B cell (primary cell): Measurements from ENCODE around the gene LEMD2. TPM values are rescaled to one million over a fixed set of nuclear protein-coding genes. Genes with fewer than 3 reads are reported as not detected.

Experiments used
- ATAC-seq: fragments of 200-7000 bp; cut with Tn5 transposase; one replicate; pipeline ENCODE4 v1.10.0; 2021; ENCODE audit warnings: low read depth, mild to moderate bottlenecking, moderate number of reproducible peaks, moderate library complexity
- CTCF ChIA-PET: fragments of 350-600 bp; sonication (Branson Sonifier 250); formaldehyde crosslinking; loops from one replicate; lab custom pipeline; 2021; ENCODE audit warnings: antibody characterized with exemption, inconsistent platforms; lab: Charles Lee
- POLR2A ChIA-PET: fragments of 350-600 bp; sonication (Branson Sonifier 250); formaldehyde crosslinking; loops from one replicate; lab custom pipeline; 2021; ENCODE audit warnings: antibody characterized with exemption; lab: Charles Lee
- DNase-seq: peaks from one replicate; pipeline ENCODE4 v3.0.0; 2013
- H2AFZ ChIP-seq: 2 replicates; pipeline ENCODE4 v1.6.1; 2012; ENCODE audit warnings: mild to moderate bottlenecking, low read depth, low read length; ENCODE audit not compliant: insufficient read depth, poor library complexity, severe bottlenecking
- H3K27ac ChIP-seq, 2 donors: 1 replicate in 1 of 2; 2 replicates in 1 of 2; pipeline ENCODE4 v1.5.1; 2012 to 2013; ENCODE audit warnings: low read length in 2 of 2, mild to moderate bottlenecking in 2 of 2, moderate library complexity in 1 of 2
- H3K27me3 ChIP-seq, 4 experiments: fragments of 200-600 bp in 1 of 4; sonication (generic) in 1 of 4; replicated peaks in 1 of 4; 1 replicate in 2 of 4; 2 replicates in 2 of 4; pipeline versions ENCODE4 v1.6.1 to v1.7.0; 2013 to 2016; ENCODE audit warnings: low read length in 3 of 4, mild to moderate bottlenecking in 2 of 4, mixed read lengths in 1 of 4, moderate library complexity in 1 of 4; ENCODE audit not compliant: insufficient read depth in 4 of 4, control insufficient read depth in 3 of 4; ENCODE audit errors: control extremely low read depth in 1 of 4
- H3K36me3 ChIP-seq, 2 experiments: replicated peaks in 1 of 2; 1 replicate in 1 of 2; 2 replicates in 1 of 2; pipeline versions ENCODE4 v1.6.1 to v1.7.1; 2013; ENCODE audit warnings: low read length in 1 of 2; ENCODE audit not compliant: insufficient read depth in 2 of 2, control insufficient read depth in 1 of 2; ENCODE audit errors: control extremely low read depth in 1 of 2, extremely low read depth in 1 of 2
- H3K4me1 ChIP-seq, 2 donors: fragments of 200-600 bp in 1 of 2; sonication (generic) in 1 of 2; 1 replicate in 1 of 2; 2 replicates in 1 of 2; pipeline versions ENCODE4 v1.5.1 to v1.6.1; 2013 to 2017; ENCODE audit warnings: low read length in 2 of 2; ENCODE audit not compliant: control insufficient read depth in 2 of 2, insufficient read depth in 2 of 2
- H3K4me2 ChIP-seq: replicated peaks from 2 replicates; pipeline ENCODE3; 2012; ENCODE audit warnings: mild to moderate bottlenecking, low read depth, low read length; ENCODE audit not compliant: poor library complexity, severe bottlenecking
- H3K4me3 ChIP-seq, 5 experiments: fragments of 200-600 bp in 1 of 5; sonication (generic) in 1 of 5; 1 replicate in 3 of 5; 2 replicates in 2 of 5; pipeline versions ENCODE4 v1.5.1 to v1.7.0; 2011 to 2016; ENCODE audit warnings: low read length in 4 of 5, mild to moderate bottlenecking in 4 of 5, low read depth in 2 of 5, control low read depth in 1 of 5, moderate library complexity in 1 of 5; ENCODE audit not compliant: insufficient read depth in 1 of 5; ENCODE audit errors: control extremely low read depth in 1 of 5, extremely low read depth in 1 of 5
- H3K79me2 ChIP-seq: fragments of 200-600 bp; sonication (generic); one replicate; pipeline ENCODE4 v1.6.0; 2016; ENCODE audit warnings: low read length; ENCODE audit not compliant: control insufficient read depth, insufficient read depth
- H3K9ac ChIP-seq: fragments of 200-600 bp; sonication (generic); 2 replicates; pipeline ENCODE4 v1.6.1; 2017; ENCODE audit warnings: mild to moderate bottlenecking, low read length, moderate library complexity
- H3K9me3 ChIP-seq, 3 donors: one replicate each; pipeline versions ENCODE4 v1.6.1 to v1.7.1; 2013; ENCODE audit warnings: low read length in 2 of 3; ENCODE audit not compliant: control insufficient read depth in 2 of 3, insufficient read depth in 1 of 3; ENCODE audit errors: control extremely low read depth in 1 of 3
- H4K20me1 ChIP-seq: 2 replicates; pipeline ENCODE4 v1.6.0; 2012; ENCODE audit warnings: mild to moderate bottlenecking, low read length; ENCODE audit not compliant: insufficient read depth, control insufficient read depth, poor library complexity, severe bottlenecking
- H3K27ac Mint-ChIP-seq: one replicate; pipeline ENCODE4 v1.8.0; 2021; ENCODE audit warnings: mixed read lengths
- H3K27me3 Mint-ChIP-seq: one replicate; pipeline ENCODE4 v1.8.0; 2021; ENCODE audit warnings: mixed read lengths
- H3K4me1 Mint-ChIP-seq: one replicate; pipeline ENCODE4 v1.8.0; 2021; ENCODE audit warnings: mixed read lengths
- H3K4me3 Mint-ChIP-seq: one replicate; pipeline ENCODE4 v1.8.0; 2021; ENCODE audit warnings: mixed read lengths
- H3K9me3 Mint-ChIP-seq: one replicate; pipeline ENCODE4 v1.8.0; 2022; ENCODE audit warnings: mixed read lengths; ENCODE audit not compliant: insufficient read depth
- EZH2 ChIP-seq: IDR thresholded peaks from 2 replicates; pipeline ENCODE4 v1.6.1; 2012; ENCODE audit warnings: borderline replicate concordance, low read depth, mild to moderate bottlenecking, moderate library complexity, low read length; ENCODE audit not compliant: insufficient read depth, poor library complexity, severe bottlenecking
- WGBS: methylation state at CpG from one replicate; pipeline ENCODE4 v1.1.5; 2013; ENCODE audit warnings: missing lambda C conversion rate; ENCODE audit not compliant: insufficient coverage; 5-methylcytosine and 5-hydroxymethylcytosine counted together
- intact Hi-C: fragments of 100-400 bp; cut with micrococcal nuclease; formaldehyde crosslinking; loops from one replicate; pipeline ENCODE4 v1.10.0; 2022
- polyA plus RNA-seq: library from polyadenylated mRNA; depleted of rRNA; stranded (reverse); fragments of >200 nt; gene quantifications from 2 replicates; pipeline ENCODE4 v1.2.3, GENCODE V29; 2012
- total RNA-seq, 2 donors: library from RNA; stranded (reverse); fragments of 120-200 nt in 1 of 2; gene quantifications; 1 replicate in 1 of 2; 2 replicates in 1 of 2; pipeline versions ENCODE4 v1.2.3 to v1.2.4, GENCODE V29; 2013 to 2022
- TF ChIP-seq, protein P1 (sequence below): fragments of 200-600 bp; IDR thresholded peaks from one replicate; pipeline ENCODE4 v1.8.0; 2022; ENCODE audit warnings: antibody characterized with exemption, mild to moderate bottlenecking

LEMD2 gene
- total and polyA plus RNA-seq, 2 donors (not counting 1 experiment from before 2014, with no cell fraction given): 58.7 to 113 TPM

DNA sequence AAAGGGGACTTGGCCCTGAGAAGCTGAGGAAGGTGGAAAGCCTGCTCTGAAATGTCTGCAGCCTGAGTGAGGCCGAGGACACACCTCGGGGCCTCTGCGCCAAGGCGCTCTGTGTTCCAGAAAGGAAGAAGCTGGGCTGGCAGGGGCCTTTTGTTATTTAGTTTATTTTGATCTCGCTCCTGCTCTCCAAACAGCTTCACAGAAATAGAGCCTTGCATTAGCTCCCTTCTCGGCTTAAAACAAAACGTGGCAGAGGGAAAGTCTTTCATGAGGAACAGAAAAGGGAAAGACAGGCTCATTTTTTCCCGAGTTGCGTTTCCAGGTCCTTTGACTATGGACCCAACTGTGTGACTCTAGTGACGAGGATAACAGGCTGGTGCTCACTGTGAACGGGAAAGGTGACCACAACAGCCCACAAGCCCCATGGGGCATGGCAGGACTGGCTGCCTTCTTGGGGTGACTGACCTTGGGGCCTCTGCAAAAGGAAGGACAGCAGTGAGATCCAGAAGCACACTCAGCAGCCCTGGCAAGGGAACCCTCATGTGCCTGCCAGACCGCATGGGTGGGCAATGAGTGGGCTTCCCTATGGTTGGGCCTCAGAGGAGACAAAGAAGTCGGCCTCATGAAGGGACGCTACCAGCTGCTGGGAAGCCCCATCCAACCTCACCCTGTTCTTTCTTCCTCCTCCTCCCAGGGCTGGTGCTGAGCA is 18.7 kb downstream of the LEMD2 start:
- peaks cover 0 to 7% (median 0%) of the 10 kb centered on the region in 4 experiments for H3K27me3 ChIP-seq
- no peak overlapping the region for H3K27ac ChIP-seq
- H3K27me3 Mint-ChIP-seq: peaks cover 22% of the 10 kb centered on the region
- ChIA-PET POLR2A (no interaction called here), CTCF (interaction anchor here (0.7 to 8.1 kb wide), 15 partner anchors 9 to 385 kb away, joined by 3 to 81 read pairs (median 4); partner anchors contain the start of gene LEMD2)
- H3K4me2 ChIP-seq: no peak overlapping the region
- H3K27ac Mint-ChIP-seq: no peak overlapping the region
- H3K79me2 ChIP-seq: no peaks in the 10 kb centered on the region
- H3K9ac ChIP-seq: no peak overlapping the region
- H3K9me3 ChIP-seq: peaks cover 0 to 3% (median 0%) of the 10 kb centered on the region in 3 donors
- H3K36me3 ChIP-seq: peaks cover 3 to 26% of the 10 kb centered on the region in 2 experiments
- peaks cover 10% of the 10 kb centered on the region for H3K4me1 Mint-ChIP-seq
- ATAC-seq (no peak), DNase-seq (no peak)
- TF ChIP-seq EZH2: no peak
- TF ChIP-seq, protein P1, sequence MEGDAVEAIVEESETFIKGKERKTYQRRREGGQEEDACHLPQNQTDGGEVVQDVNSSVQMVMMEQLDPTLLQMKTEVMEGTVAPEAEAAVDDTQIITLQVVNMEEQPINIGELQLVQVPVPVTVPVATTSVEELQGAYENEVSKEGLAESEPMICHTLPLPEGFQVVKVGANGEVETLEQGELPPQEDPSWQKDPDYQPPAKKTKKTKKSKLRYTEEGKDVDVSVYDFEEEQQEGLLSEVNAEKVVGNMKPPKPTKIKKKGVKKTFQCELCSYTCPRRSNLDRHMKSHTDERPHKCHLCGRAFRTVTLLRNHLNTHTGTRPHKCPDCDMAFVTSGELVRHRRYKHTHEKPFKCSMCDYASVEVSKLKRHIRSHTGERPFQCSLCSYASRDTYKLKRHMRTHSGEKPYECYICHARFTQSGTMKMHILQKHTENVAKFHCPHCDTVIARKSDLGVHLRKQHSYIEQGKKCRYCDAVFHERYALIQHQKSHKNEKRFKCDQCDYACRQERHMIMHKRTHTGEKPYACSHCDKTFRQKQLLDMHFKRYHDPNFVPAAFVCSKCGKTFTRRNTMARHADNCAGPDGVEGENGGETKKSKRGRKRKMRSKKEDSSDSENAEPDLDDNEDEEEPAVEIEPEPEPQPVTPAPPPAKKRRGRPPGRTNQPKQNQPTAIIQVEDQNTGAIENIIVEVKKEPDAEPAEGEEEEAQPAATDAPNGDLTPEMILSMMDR: no peak
- peaks cover 0 to 6% of the 10 kb centered on the region in 2 donors for H3K4me1 ChIP-seq
- H3K9me3 Mint-ChIP-seq: no peaks in the 10 kb centered on the region
- intact Hi-C loops: loop anchor here (2.0 kb wide), 1 partner anchor 385 kb away; no protein-coding TSS in a partner anchor
- WGBS: 37% methylated on average over 9 of the region's 14 CpGs
- H3K4me3 ChIP-seq: no peak overlapping the region
- H4K20me1 ChIP-seq: peaks cover 25% of the 10 kb centered on the region
- H3K4me3 Mint-ChIP-seq: no peak overlapping the region
- no peak overlapping the region for H2AFZ ChIP-seq

DNA sequence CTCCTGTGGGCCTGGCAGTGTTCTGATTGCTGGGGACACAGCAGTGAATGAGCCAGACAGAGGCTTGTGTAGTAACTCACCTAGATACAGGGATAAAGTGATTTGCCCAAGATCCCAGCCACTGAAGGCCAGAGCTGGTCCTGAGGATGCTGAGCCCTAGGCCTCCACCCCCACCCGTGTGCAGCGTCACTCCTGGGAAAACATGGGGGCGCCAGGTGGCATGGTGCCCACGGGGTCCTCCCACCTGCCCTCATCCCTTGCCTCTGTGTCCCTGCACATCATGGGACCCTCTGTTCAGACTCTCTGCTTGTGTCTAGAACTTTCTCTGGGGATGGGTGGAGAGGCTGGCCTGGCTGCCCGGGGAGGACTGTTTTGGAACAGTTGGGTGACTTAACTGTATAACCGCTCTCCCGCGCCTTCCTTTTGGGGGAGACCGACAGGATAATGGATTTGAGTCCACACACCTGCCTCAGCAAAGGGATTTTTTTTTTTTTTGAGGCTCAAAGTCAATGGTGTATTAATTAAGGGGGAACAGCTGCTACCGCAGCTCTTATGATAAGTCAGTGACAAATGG is 19.6 kb downstream of the LEMD2 start:
- ChIA-PET CTCF (interaction anchor here (0.6 to 8.1 kb wide), 9 partner anchors 8 to 286 kb away, joined by 3 to 81 read pairs (median 3); partner anchors contain the start of gene LEMD2), POLR2A (no interaction called here)
- no peak for TF ChIP-seq EZH2
- TF ChIP-seq, protein P1: no peak
- Histone ChIP-seq H3K4me2 (no peak overlapping the region), H3K9me3 (peaks cover 0 to 3% (median 0%) of the 10 kb centered on the region in 3 donors), H3K79me2 (no peaks in the 10 kb centered on the region), H2AFZ (no peak overlapping the region), H3K9ac (no peak overlapping the region), H3K36me3 (peaks cover 0 to 19% of the 10 kb centered on the region in 2 experiments), H4K20me1 (peaks cover 25% of the 10 kb centered on the region), H3K4me1 (peaks cover 0 to 6% of the 10 kb centered on the region in 2 donors), H3K27me3 (peaks cover 0 to 7% (median 0%) of the 10 kb centered on the region in 4 experiments), H3K4me3 (no peak overlapping the region), H3K27ac (no peak overlapping the region)
- DNase-seq (no peak), ATAC-seq (no peak)
- Mint-ChIP-seq H3K9me3 (no peaks in the 10 kb centered on the region), H3K27me3 (peaks cover 26% of the 10 kb centered on the region), H3K4me1 (peaks cover 10% of the 10 kb centered on the region), H3K4me3 (no peak overlapping the region), H3K27ac (no peak overlapping the region)
- 93% methylated on average over 6 of the region's 10 CpGs for WGBS
- intact Hi-C loops: no loop called here
